Fibroblast of villous mesenchyme (primary cell): ENCODE results near the gene FRMD4A. TPM values are rescaled to one million over a fixed set of nuclear protein-coding genes. Genes with fewer than 3 reads are reported as not detected.

Source experiments
- DNase-seq: peaks from one replicate; pipeline ENCODE4 v3.0.0-alpha.2; 2010; ENCODE audit warnings: low read depth
- H3K4me3 ChIP-seq: 2 replicates; pipeline ENCODE4 v1.5.1; 2011; ENCODE audit warnings: low read depth, mild to moderate bottlenecking, low read length
- total RNA-seq: library from RNA; depleted of rRNA; stranded (reverse); fragments of >200 nt; gene quantifications from 2 replicates; pipeline ENCODE4 v1.2.3, GENCODE V29; 2012
- TF ChIP-seq, protein P1 (sequence below): IDR thresholded peaks from 2 replicates; pipeline ENCODE4 v1.5.1; 2012; ENCODE audit warnings: low read depth, mild to moderate bottlenecking, low read length; ENCODE audit not compliant: insufficient read depth

The FRMD4A gene
- total RNA-seq, 1 donor, result 40.2 TPM

DNA sequence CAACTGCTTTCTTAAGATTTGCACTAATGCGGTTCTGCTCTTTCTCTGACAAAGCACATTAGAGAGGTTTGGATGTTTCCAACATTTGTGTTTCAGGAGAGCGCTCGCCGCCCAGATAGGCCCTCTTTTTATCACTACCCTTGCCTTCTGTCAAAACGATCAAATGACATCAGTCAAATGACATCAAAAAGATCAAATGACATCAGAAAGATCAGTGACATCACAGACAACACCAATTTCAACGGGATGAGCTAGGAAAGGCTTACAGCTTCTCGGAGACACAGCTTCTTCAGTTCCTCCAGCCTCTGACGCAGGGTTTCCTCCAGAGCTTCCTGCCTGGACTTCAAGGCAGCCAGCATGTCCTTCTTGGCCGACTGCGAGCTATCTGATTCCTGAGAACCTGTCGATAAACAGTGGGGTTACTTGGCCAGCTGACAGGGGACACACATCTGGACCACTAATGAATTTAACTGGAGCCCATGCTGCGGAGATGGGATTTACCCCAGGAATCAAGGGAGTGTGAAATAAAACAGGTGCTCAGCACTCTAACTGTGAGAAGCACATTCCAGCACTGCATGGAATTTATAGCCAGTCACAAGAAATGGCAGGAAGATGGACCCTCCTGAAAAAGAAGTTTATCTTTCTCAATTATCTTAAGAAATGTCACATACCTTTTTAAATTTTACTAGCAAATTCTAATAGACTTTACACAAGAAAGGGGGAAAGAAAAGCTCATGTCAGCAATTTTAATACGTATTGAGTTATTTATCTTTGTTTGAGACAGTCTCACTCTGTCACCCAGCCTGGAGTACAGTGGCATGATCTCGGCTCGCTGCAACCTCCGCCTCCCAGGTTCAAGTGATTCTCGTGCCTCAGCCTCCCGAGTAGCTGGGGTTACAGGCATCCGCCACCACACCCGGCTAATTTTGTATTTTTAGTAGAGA, 655.8 kb downstream of the FRMD4A start:
- no peak for DNase-seq

GRCh38 chr10:13673156-13673555, 657.6 kb downstream of the FRMD4A start:
- TF ChIP-seq, protein P1, sequence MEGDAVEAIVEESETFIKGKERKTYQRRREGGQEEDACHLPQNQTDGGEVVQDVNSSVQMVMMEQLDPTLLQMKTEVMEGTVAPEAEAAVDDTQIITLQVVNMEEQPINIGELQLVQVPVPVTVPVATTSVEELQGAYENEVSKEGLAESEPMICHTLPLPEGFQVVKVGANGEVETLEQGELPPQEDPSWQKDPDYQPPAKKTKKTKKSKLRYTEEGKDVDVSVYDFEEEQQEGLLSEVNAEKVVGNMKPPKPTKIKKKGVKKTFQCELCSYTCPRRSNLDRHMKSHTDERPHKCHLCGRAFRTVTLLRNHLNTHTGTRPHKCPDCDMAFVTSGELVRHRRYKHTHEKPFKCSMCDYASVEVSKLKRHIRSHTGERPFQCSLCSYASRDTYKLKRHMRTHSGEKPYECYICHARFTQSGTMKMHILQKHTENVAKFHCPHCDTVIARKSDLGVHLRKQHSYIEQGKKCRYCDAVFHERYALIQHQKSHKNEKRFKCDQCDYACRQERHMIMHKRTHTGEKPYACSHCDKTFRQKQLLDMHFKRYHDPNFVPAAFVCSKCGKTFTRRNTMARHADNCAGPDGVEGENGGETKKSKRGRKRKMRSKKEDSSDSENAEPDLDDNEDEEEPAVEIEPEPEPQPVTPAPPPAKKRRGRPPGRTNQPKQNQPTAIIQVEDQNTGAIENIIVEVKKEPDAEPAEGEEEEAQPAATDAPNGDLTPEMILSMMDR, result no peak
- H3K4me3 ChIP-seq, result no peak overlapping the region
- DNase-seq, result no peak

More for the DNA sequence above, 655.8 kb downstream of the FRMD4A start:
- TF ChIP-seq, protein P1, result no peak
- no peak overlapping the region for H3K4me3 ChIP-seq

DNA sequence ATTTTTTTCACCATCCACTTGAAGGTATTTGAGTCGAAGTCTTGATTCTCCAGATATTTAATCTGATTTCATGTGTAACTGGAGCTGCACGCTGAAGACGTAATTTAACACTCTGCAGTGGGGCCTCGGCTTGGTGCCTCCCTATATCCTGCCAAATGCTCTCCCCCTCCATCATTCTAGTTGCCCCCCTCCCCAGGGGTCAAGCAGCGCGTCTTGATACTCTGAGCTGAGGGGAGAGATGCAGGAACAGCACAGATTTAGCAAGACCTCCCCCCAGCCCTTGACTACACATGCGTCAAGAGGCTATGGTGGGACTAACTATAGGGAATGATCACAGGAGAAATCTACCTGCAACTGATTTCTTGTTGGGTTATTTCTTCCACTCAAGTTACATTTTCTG, 658.2 kb downstream of the FRMD4A start:
- no peak for DNase-seq
- TF ChIP-seq, protein P1, result no peak
- H3K4me3 ChIP-seq, result no peak overlapping the region

DNA sequence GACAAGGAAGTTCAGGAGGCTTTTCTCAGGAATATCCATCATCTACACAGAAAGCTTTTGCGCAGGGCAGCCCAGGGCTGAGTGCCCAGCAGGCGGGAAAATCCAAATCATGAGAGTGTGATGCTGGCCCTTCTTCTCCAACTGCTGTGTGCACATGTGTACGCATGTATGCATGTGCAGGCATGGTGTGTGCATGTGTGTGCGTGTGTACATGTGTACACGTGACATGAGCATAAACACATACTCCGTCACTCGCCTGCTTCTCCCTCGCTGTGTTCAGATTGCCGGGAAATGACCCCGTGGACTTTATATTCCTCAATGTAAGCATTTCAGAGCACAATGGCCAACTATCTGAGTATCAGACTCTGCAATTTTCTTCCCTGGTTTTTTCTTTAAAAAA, 658.8 kb downstream of the FRMD4A start:
- DNase-seq, result no peak
- TF ChIP-seq, protein P1, result no peak
- H3K4me3 ChIP-seq, result no peak overlapping the region

DNA sequence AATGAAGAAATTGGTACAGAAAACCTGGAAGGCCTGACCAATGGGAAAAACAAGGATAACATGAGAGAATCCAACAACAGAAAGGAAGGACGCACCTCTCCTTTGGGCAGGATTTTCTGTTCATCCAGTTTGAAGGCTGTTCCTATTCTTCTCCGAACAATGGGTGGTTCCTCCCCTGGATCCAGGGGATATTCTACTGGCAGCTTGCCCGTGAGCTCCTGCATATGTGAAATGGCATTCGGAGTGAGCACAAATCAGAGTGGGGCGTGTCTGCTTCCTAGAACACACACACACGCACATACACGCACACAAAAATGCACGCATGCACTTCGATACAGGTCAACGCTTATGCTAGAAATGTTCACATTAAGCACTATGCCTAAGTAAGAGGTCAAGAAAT, 660.4 kb downstream of the FRMD4A start:
- no peak for DNase-seq
- TF ChIP-seq, protein P1, result no peak
- H3K4me3 ChIP-seq, result no peak overlapping the region

GRCh38 chr10:13669901-13670300, 660.8 kb downstream of the FRMD4A start:
- TF ChIP-seq, protein P1, result no peak
- DNase-seq, result no peak

More at GRCh38 chr10:13669901-13670300, 660.8 kb downstream of the FRMD4A start:
- H3K4me3 ChIP-seq, result no peak overlapping the region
